MM.1S (cell line): ENCODE results near the gene LMO7.

Experiments
- EZH2 ChIP-seq: fragments of 300-600 bp; sonication (generic); optimal IDR thresholded peaks from 2 replicates; pipeline ENCODE3; 2017; ENCODE audit warnings: low read depth, mild to moderate bottlenecking, antibody characterized with exemption, low read length, mixed read lengths
- TF ChIP-seq, protein P1 (sequence below): fragments of 300-600 bp; sonication (generic); IDR thresholded peaks from 2 replicates; pipeline ENCODE4 v1.5.1; 2016; ENCODE audit warnings: antibody characterized with exemption, low read length, mixed read lengths

DNA sequence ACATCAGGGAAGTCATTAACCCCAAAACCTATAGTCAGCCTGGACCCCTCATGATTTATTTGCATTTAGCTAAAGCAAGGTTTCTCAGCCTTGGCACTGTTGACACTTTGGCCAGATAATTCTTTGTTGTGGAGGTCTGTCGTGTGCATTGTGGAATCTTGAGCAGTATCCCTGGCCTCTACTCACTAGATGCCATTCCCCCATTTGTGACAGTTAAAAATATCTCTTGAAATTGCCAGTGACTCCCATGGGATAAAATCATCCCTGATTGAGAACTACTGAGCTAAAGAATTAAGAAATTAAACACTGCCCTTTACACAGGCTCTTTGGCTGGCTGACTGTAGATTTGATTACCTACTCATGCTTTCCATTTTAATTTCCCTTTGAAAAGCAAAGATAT, 102.7 kb downstream of the LMO7 start:
- TF ChIP-seq, protein P1, sequence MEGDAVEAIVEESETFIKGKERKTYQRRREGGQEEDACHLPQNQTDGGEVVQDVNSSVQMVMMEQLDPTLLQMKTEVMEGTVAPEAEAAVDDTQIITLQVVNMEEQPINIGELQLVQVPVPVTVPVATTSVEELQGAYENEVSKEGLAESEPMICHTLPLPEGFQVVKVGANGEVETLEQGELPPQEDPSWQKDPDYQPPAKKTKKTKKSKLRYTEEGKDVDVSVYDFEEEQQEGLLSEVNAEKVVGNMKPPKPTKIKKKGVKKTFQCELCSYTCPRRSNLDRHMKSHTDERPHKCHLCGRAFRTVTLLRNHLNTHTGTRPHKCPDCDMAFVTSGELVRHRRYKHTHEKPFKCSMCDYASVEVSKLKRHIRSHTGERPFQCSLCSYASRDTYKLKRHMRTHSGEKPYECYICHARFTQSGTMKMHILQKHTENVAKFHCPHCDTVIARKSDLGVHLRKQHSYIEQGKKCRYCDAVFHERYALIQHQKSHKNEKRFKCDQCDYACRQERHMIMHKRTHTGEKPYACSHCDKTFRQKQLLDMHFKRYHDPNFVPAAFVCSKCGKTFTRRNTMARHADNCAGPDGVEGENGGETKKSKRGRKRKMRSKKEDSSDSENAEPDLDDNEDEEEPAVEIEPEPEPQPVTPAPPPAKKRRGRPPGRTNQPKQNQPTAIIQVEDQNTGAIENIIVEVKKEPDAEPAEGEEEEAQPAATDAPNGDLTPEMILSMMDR: no peak
- no peak for TF ChIP-seq EZH2
